Small intestine (tissue), 7 donors: Measurements from ENCODE around the gene MANEA. TPM values are rescaled to one million over a fixed set of nuclear protein-coding genes. Genes with fewer than 3 reads are reported as not detected.

Experiments used
- DNase-seq, 2 donors: peaks; one replicate each; pipeline versions ENCODE4 v3.0.0 to v3.0.0-alpha.2; 2013
- FAIRE-seq: peaks from 2 replicates; lab custom pipeline; 2012; peaks lifted over from hg19 to GRCh38; lab: Jason Lieb, UNC
- H3K27ac ChIP-seq, 3 donors: one replicate each; pipeline ENCODE4 v1.5.1; 2013; ENCODE audit warnings: low read length in 2 of 3, mild to moderate bottlenecking in 2 of 3, control low read depth in 1 of 3, inconsistent platforms in 1 of 3, low read depth in 1 of 3, moderate library complexity in 1 of 3
- H3K27me3 ChIP-seq, 3 donors: one replicate each; pipeline ENCODE4 v1.6.1; 2013; ENCODE audit warnings: low read length in 3 of 3, inconsistent platforms in 1 of 3; ENCODE audit not compliant: control insufficient read depth in 3 of 3, insufficient read depth in 3 of 3
- H3K36me3 ChIP-seq, 3 donors: one replicate each; pipeline ENCODE4 v1.6.1; 2013; ENCODE audit warnings: low read length in 3 of 3, inconsistent platforms in 1 of 3, low read depth in 1 of 3, mild to moderate bottlenecking in 1 of 3, moderate library complexity in 1 of 3; ENCODE audit not compliant: control insufficient read depth in 3 of 3, insufficient read depth in 2 of 3
- H3K4me1 ChIP-seq, 3 donors: one replicate each; pipeline ENCODE4 v1.6.1; 2013; ENCODE audit warnings: low read length in 2 of 3, inconsistent platforms in 1 of 3, low read depth in 1 of 3, mild to moderate bottlenecking in 1 of 3, moderate library complexity in 1 of 3; ENCODE audit not compliant: control insufficient read depth in 3 of 3, insufficient read depth in 2 of 3
- H3K4me3 ChIP-seq, 3 donors: one replicate each; pipeline ENCODE4 v1.5.1; 2013; ENCODE audit warnings: low read length in 3 of 3, control low read depth in 1 of 3, inconsistent platforms in 1 of 3, low read depth in 1 of 3, mild to moderate bottlenecking in 1 of 3, moderate library complexity in 1 of 3
- H3K9me3 ChIP-seq, 2 donors: one replicate each; pipeline ENCODE4 v1.6.1; 2013; ENCODE audit warnings: low read depth in 1 of 2, low read length in 1 of 2; ENCODE audit not compliant: control insufficient read depth in 2 of 2, insufficient read depth in 1 of 2
- WGBS, 3 donors: extraction: QIAGEN DNeasy Blood & Tissue Kit; methylation state at CpG; one replicate each; pipeline ENCODE4 v1.1.7; 2013; 5-methylcytosine and 5-hydroxymethylcytosine counted together
- polyA plus RNA-seq, 4 donors: library from polyadenylated mRNA; stranded (reverse) in 3 of 4; unstranded in 1 of 4; fragments of 200-250 nt in 3 of 4; fragments of 120-200 nt in 1 of 4; gene quantifications; one replicate each; pipeline versions ENCODE4 v1.2.1 to v1.2.3, GENCODE V29; 2013
- donor health status: healthy with polysubstance abuse.
- donor health status: control.
- donor health status: control.
- donor health status: Bipolar disorder and iron deficiency.
- donor health status: healthy.

The MANEA gene
- polyA plus RNA-seq, 4 donors = 1.1 to 20.5 (median 3.2) TPM

DNA sequence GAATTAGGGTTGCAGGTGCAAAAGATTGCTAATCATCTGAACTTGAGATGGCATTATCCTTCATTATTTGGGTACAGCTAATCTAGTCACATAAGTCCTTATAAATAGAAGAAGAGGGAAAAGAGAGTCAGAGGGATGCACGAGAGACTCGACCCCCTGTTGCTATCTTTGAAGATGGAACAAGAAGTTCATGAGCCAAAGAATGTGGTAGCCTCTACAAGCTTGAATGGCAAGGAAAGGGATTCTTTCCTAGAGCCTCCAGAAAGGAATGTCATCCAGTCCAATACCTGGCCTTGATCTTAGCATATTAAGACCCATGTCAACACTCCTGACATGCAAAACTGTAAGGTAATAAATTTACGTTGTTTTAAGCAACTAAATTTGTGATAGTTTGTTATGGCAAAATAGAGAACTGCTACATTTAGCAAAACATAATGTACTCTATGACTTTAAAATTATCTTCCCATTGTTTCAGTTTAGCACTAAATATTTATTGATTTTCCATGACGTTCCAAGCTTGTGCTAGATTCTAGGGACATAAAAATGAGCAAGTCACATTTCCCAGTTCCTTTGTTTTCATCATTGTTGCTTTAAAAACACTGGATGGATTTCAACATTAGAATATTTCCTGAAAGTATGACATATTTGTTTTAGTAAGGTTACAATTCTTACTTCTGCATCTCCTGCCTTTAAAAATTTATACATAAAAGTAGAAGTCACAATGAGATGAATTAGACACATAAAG lies 12.7 kb downstream of the MANEA start:
- Histone ChIP-seq H3K9me3 (peaks cover 0 to 4% of the 10 kb centered on the region in 2 donors), H3K27me3 (no peaks in the 10 kb centered on the region), H3K4me3 (no peak overlapping the region), H3K4me1 (no peaks in the 10 kb centered on the region), H3K36me3 (peaks cover 0 to 3% (median 0%) of the 10 kb centered on the region in 3 donors), H3K27ac (no peak overlapping the region)
- 70 to 87% (median 83%) methylated on average over 4 of the region's 4 CpGs for WGBS, 3 donors
- DNase-seq (no peak), FAIRE-seq (no peak)

DNA sequence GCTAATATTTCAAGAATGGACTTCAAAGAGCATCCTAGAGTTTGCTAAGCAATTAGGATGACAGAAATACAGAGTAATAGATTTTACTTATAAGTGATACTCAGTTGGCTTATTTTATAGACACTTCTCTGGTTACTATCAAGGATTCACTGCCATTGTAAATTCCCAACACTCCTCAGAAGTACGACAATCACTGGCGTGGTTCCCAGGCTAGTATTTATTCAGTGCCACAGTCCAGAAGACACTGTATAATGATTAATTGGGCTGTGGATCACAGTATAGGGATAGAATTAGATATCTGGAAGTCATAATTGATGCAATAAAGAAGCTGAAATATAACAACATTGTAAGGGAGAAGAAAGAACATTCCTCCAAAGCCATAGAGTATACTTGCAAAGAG lies 15.7 kb downstream of the MANEA start:
- Histone ChIP-seq H3K4me1 (no peaks in the 10 kb centered on the region), H3K27me3 (no peaks in the 10 kb centered on the region), H3K4me3 (no peak overlapping the region), H3K27ac (no peak overlapping the region), H3K9me3 (no peaks in the 10 kb centered on the region), H3K36me3 (no peaks in the 10 kb centered on the region)
- DNase-seq (peak; percentile 8 to 67), FAIRE-seq (no peak)
- 12 to 36% (median 26%) methylated on average over 2 of the region's 2 CpGs for WGBS, 3 donors

DNA sequence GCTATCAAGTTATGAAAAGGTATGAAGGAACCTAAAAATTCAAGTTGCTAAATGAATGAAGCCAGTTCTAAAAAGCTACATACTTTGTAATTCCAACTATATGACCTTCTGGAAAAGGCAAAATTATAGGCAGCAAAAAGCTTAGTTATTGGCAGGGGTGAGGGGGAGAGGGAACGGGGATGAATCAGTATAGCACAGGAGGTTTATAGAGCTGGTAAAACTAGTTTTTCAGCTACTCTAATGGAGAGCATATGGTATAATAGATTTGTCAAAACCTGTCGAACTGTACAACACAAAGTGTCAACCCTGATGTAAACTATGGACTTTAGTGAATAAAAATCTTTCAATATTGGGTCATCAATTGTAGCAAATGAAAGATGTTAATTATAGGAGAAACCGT lies 18.7 kb downstream of the MANEA start:
- FAIRE-seq (no peak), DNase-seq (no peak)

DNA sequence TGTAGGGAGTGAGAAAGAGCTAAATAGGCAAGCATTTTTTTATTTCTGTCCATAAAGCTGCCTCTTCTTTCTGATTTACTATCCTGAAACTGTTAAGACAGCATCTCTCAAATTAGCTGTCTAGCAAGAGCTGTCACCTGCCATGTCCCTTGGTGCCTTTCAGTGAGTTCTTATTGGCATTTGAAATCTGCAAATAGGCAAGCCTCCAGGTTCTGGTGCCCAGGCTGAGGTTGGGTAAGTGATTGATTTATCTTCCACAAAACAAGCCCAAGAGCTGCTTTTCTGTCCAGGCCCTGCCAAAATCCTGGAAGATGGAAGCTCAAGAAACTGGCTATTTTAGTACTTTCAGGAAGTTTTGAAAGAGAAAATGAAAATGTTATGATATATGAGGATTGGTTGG lies 22.4 kb downstream of the MANEA start:
- no peaks in the 10 kb centered on the region for H3K9me3 ChIP-seq
- H3K4me1 ChIP-seq = no peaks in the 10 kb centered on the region
- no peak for DNase-seq
- no peak overlapping the region for H3K27ac ChIP-seq
- no peak for FAIRE-seq
- H3K27me3 ChIP-seq = no peaks in the 10 kb centered on the region
- no peak overlapping the region for H3K4me3 ChIP-seq
- H3K36me3 ChIP-seq = no peaks in the 10 kb centered on the region

More for the DNA sequence above, 18.7 kb downstream of the MANEA start:
- Histone ChIP-seq H3K4me1 (no peaks in the 10 kb centered on the region), H3K9me3 (no peaks in the 10 kb centered on the region), H3K27ac (no peak overlapping the region), H3K27me3 (no peaks in the 10 kb centered on the region), H3K4me3 (no peak overlapping the region), H3K36me3 (no peaks in the 10 kb centered on the region)
- 60 to 83% (median 64%) methylated on average over 3 of the region's 3 CpGs for WGBS, 3 donors

DNA sequence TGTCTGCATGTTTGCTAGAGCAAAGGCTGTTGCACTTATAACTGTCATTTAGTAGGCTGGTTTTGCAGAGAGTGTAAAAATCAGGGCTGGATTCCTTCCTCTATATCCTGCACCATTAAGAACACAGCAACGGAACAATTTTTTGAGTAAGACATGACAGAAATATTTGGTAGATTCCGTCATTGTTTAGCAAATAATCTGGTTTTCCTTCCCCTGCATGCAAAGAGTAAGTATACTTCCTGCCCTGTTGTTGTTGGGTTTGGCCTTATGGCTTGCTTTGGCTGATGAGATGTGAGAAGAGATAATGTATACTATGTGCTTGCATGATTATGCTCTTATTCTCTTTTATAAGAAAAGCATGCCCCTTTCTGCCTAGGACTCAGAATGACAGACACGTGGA lies 23.8 kb downstream of the MANEA start:
- no peak for DNase-seq
- Histone ChIP-seq H3K9me3 (no peaks in the 10 kb centered on the region), H3K27ac (no peak overlapping the region), H3K4me1 (no peaks in the 10 kb centered on the region), H3K27me3 (no peaks in the 10 kb centered on the region), H3K4me3 (no peak overlapping the region), H3K36me3 (no peaks in the 10 kb centered on the region)
- no peak for FAIRE-seq
- 64 to 82% (median 82%) methylated on average over 3 of the region's 3 CpGs for WGBS, 3 donors

DNA sequence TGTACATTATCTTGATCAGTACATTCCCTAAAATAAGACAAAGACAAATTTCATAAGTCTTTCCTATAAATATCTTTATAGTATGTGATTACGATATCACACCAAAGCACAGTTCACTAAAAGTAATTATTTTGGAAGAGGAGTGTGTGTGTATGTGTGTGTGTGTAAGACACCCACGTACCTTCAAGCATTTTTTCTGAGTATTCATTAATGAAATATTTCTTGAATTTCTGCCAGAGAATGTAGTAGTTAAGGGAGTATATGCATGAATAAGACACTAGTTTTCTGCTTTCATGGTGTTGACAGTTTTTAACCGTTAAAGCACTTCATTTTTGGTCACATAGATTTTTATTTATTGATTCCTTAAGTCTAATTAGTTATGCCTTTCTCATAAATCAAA lies 36.8 kb downstream of the MANEA start:
- FAIRE-seq (no peak), DNase-seq (no peak)
- Histone ChIP-seq H3K4me3 (no peak overlapping the region), H3K4me1 (no peaks in the 10 kb centered on the region), H3K36me3 (no peaks in the 10 kb centered on the region), H3K27ac (no peak overlapping the region), H3K27me3 (no peaks in the 10 kb centered on the region), H3K9me3 (no peaks in the 10 kb centered on the region)
- WGBS, 3 donors = 68 to 82% (median 68%) methylated on average over 3 of the region's 3 CpGs

DNA sequence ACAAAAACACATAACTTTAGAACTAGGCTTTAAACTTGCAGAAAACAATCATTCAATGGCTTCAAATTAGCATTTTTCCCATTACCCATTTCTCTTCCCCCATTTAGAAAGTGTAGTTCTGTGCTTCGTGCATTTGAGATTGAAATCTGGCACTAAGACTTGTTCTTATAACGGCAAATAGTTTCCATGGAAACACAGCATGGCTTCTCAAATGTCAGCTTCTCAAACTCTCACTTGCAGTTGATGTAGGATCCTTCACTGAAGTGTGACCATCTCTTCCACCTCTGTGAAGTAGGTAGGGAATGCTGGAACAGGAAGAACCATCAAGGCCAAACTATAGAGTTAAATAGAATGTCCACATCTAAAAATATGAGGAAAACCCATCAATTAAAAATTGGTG lies 52.2 kb downstream of the MANEA start:
- Histone ChIP-seq H3K36me3 (no peaks in the 10 kb centered on the region), H3K27ac (no peak overlapping the region), H3K4me1 (no peaks in the 10 kb centered on the region), H3K4me3 (no peak overlapping the region), H3K27me3 (no peaks in the 10 kb centered on the region), H3K9me3 (peaks cover 0 to 5% of the 10 kb centered on the region in 2 donors)
- DNase-seq (no peak), FAIRE-seq (no peak)
- WGBS, 3 donors = 52 to 64% (median 63%) methylated on average over 2 of the region's 2 CpGs

DNA sequence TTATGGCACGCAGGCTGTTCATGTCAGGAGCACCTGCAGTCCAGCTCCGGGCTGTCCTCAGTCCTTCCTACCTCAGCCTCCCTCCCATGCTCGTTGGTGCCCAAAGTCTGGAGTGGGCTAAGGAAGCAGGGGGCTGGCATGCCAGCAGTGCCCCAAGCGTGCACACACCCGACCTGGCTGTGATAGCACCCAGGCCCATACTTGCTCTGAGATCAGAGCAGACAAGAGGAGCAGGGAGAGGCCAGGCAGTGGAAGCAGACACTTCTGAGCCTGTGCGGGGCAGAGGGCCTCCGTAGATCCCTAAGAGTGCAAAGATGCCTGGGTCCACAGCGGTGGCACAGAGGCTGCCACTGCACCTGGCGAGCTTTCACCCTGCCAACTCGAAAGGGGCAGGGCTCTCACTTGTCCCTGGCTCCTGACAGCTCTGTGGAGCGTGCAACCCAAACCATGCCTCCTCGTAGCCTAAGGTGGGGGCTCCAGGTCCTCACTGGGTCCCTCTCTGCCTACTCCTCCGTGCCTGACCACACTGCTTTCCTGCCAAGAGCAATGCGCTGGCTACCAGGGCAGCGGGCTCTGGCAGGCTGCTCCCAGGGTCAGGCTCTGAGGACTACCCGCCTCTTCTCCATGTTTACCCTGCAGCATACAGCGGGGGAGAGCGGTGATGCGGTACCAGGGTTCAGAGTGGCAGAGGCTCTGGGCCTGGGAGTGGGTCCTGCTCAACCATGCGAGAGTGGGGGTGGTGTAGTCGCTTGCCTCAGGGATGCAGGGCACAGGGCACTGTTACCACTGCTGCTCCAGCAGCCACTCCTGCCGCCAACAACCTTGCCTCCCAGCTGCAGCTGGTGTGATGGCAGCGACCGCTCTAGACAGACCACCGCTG lies 59.5 kb downstream of the MANEA start:
- H3K27me3 ChIP-seq = no peaks in the 10 kb centered on the region
- H3K36me3 ChIP-seq = no peaks in the 10 kb centered on the region
- no peak for DNase-seq
- peaks cover 0 to 5% of the 10 kb centered on the region in 2 donors for H3K9me3 ChIP-seq
- H3K27ac ChIP-seq = no peak overlapping the region
- 86 to 87% (median 87%) methylated on average over 25 of the region's 25 CpGs for WGBS, 3 donors
- H3K4me1 ChIP-seq = no peaks in the 10 kb centered on the region
- no peak overlapping the region for H3K4me3 ChIP-seq
- FAIRE-seq = no peak
